ENCODE data around the gene FOXL3. TPM values are rescaled to one million over a fixed set of nuclear protein-coding genes. Genes with fewer than 3 reads are reported as not detected.

FOXL3 gene
- total and polyA plus RNA-seq, 2 donors (not counting 1 experiment from before 2014, with no cell fraction given) = not detected

DNA sequence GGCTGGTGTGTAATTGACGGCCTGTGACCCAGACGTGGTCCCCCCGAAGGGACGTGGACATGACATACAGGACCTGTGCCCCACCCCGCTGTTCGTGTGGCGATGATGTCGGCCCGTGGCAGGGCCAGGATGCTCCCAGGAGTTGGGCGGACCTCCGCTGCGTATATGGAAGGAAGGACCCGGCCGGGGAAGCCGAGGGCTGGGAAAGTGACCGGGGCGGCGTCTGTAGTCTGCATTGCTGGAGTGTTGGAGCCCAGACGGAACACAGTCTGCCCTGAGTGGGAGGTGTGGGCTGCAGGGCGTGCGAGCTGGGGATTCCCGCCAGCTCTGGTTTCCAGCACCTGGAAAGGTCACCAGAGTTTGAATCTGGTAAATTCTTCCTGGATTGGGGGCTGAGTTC lies 45.0 kb upstream of the FOXL3 start:
- H3K79me2 ChIP-seq (ENCODE audit: control insufficient read depth, insufficient read depth, low read length) = no peaks in the 10 kb centered on the region
- no peaks in the 10 kb centered on the region for H3K27me3 ChIP-seq (replicated peaks in 1 of 4; ENCODE audit: control extremely low read depth in 1 of 4, control insufficient read depth in 3 of 4, insufficient read depth in 4 of 4, low read length in 3 of 4)
- WGBS (ENCODE audit: insufficient coverage) = 93% methylated on average over 22 of the region's 22 CpGs
- ChIA-PET CTCF (no interaction called here), POLR2A (no interaction called here)
- H4K20me1 ChIP-seq (ENCODE audit: control insufficient read depth, insufficient read depth, low read length, poor library complexity, severe bottlenecking) = no peaks in the 10 kb centered on the region
- ATAC-seq (ENCODE audit: low read depth) (no peak), DNase-seq (no peak)
- H3K36me3 ChIP-seq (replicated peaks in 1 of 2; ENCODE audit: control extremely low read depth in 1 of 2, control insufficient read depth in 1 of 2, extremely low read depth in 1 of 2, insufficient read depth in 2 of 2, low read length in 1 of 2) = no peaks in the 10 kb centered on the region
- no peaks in the 10 kb centered on the region for H3K27me3 Mint-ChIP-seq
- no peak overlapping the region for H3K9ac ChIP-seq (ENCODE audit: low read length)
- no peak for TF ChIP-seq EZH2 (IDR thresholded peaks at IDR 0.05; ENCODE audit: borderline replicate concordance, insufficient read depth, low read depth, low read length, poor library complexity, severe bottlenecking)
- TF ChIP-seq, protein P1, sequence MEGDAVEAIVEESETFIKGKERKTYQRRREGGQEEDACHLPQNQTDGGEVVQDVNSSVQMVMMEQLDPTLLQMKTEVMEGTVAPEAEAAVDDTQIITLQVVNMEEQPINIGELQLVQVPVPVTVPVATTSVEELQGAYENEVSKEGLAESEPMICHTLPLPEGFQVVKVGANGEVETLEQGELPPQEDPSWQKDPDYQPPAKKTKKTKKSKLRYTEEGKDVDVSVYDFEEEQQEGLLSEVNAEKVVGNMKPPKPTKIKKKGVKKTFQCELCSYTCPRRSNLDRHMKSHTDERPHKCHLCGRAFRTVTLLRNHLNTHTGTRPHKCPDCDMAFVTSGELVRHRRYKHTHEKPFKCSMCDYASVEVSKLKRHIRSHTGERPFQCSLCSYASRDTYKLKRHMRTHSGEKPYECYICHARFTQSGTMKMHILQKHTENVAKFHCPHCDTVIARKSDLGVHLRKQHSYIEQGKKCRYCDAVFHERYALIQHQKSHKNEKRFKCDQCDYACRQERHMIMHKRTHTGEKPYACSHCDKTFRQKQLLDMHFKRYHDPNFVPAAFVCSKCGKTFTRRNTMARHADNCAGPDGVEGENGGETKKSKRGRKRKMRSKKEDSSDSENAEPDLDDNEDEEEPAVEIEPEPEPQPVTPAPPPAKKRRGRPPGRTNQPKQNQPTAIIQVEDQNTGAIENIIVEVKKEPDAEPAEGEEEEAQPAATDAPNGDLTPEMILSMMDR (IDR thresholded peaks at IDR 0.05) = no peak
- H3K9me3 Mint-ChIP-seq (ENCODE audit: insufficient read depth) = no peaks in the 10 kb centered on the region
- H3K9me3 ChIP-seq (ENCODE audit: control extremely low read depth in 1 of 3, control insufficient read depth in 2 of 3, insufficient read depth in 1 of 3, low read length in 2 of 3) = peaks cover 0 to 21% (median 0%) of the 10 kb centered on the region in 3 donors
- no peak overlapping the region for H3K4me2 ChIP-seq (replicated peaks; ENCODE audit: low read depth, low read length, poor library complexity, severe bottlenecking)
- no peak overlapping the region for H3K27ac Mint-ChIP-seq
- H3K4me3 ChIP-seq (ENCODE audit: control extremely low read depth in 1 of 5, extremely low read depth in 1 of 5, insufficient read depth in 1 of 5, low read depth in 2 of 5, low read length in 4 of 5) = no peak overlapping the region
- intact Hi-C loops (cut with micrococcal nuclease) = no loop called here
- no peak overlapping the region for H2AFZ ChIP-seq (ENCODE audit: insufficient read depth, low read depth, low read length, poor library complexity, severe bottlenecking)
- H3K4me3 Mint-ChIP-seq = no peak overlapping the region
- no peaks in the 10 kb centered on the region for H3K4me1 ChIP-seq (ENCODE audit: control insufficient read depth in 2 of 2, insufficient read depth in 2 of 2, low read length in 2 of 2)
- H3K27ac ChIP-seq (ENCODE audit: low read length in 2 of 2) = no peak overlapping the region
- H3K4me1 Mint-ChIP-seq = no peaks in the 10 kb centered on the region

DNA sequence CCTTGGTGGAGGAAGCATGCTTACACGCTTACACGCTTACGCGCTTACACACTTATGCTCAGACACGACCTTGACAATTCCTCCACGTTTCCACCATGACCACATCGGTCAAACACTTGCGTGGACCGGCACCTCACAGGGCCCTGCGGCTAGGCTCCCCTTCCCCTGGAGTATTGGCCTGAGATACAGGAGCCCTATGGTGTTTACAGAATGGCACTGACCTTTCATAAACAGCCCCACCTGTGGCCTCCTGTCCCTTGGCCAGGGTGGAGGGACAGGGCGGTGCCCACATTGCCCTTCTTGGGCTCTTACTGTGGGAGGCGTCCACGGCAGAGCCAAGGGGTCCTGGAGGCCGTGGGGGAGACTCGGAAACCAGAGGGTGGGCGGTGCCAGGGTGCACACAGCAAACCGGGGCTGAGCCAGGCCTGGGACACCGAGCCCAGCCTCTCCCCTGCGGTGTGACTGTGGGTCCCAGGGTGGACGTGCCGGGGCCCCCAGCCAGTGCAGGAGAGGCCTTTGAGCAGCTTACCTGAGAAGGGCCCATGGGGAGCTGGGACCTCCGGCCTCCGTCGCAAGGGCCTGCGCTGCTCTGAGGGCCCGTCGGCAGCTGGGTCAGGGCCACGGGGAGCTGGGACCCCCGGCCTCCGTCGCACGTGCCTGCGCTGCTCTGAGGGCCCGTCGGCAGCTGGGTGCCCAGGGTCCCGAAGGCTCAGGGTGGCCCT lies 44.2 kb upstream of the FOXL3 start:
- ATAC-seq (ENCODE audit: low read depth) (no peak), DNase-seq (no peak)
- Mint-ChIP-seq H3K27ac (no peak overlapping the region), H3K4me3 (no peak overlapping the region), H3K27me3 (no peaks in the 10 kb centered on the region), H3K9me3 (ENCODE audit: insufficient read depth) (no peaks in the 10 kb centered on the region), H3K4me1 (no peaks in the 10 kb centered on the region)
- no peak overlapping the region for H3K4me3 ChIP-seq (ENCODE audit: control extremely low read depth in 1 of 5, extremely low read depth in 1 of 5, insufficient read depth in 1 of 5, low read depth in 2 of 5, low read length in 4 of 5)
- ChIA-PET POLR2A (no interaction called here), CTCF (no interaction called here)
- intact Hi-C loops (cut with micrococcal nuclease) = no loop called here
- H3K4me2 ChIP-seq (replicated peaks; ENCODE audit: low read depth, low read length, poor library complexity, severe bottlenecking) = no peak overlapping the region
- H3K27ac ChIP-seq (ENCODE audit: low read length in 2 of 2) = no peak overlapping the region
- no peak overlapping the region for H2AFZ ChIP-seq (ENCODE audit: insufficient read depth, low read depth, low read length, poor library complexity, severe bottlenecking)
- H3K36me3 ChIP-seq (replicated peaks in 1 of 2; ENCODE audit: control extremely low read depth in 1 of 2, control insufficient read depth in 1 of 2, extremely low read depth in 1 of 2, insufficient read depth in 2 of 2, low read length in 1 of 2) = no peaks in the 10 kb centered on the region
- H3K4me1 ChIP-seq (ENCODE audit: control insufficient read depth in 2 of 2, insufficient read depth in 2 of 2, low read length in 2 of 2) = no peaks in the 10 kb centered on the region
- peaks cover 0 to 16% (median 0%) of the 10 kb centered on the region in 3 donors for H3K9me3 ChIP-seq (ENCODE audit: control extremely low read depth in 1 of 3, control insufficient read depth in 2 of 3, insufficient read depth in 1 of 3, low read length in 2 of 3)
- no peaks in the 10 kb centered on the region for H4K20me1 ChIP-seq (ENCODE audit: control insufficient read depth, insufficient read depth, low read length, poor library complexity, severe bottlenecking)
- H3K9ac ChIP-seq (ENCODE audit: low read length) = no peak overlapping the region
- WGBS (ENCODE audit: insufficient coverage) = 93% methylated on average over 35 of the region's 36 CpGs
- TF ChIP-seq, protein P1 (IDR thresholded peaks at IDR 0.05) = no peak
- no peak for TF ChIP-seq EZH2 (IDR thresholded peaks at IDR 0.05; ENCODE audit: borderline replicate concordance, insufficient read depth, low read depth, low read length, poor library complexity, severe bottlenecking)
- no peaks in the 10 kb centered on the region for H3K27me3 ChIP-seq (replicated peaks in 1 of 4; ENCODE audit: control extremely low read depth in 1 of 4, control insufficient read depth in 3 of 4, insufficient read depth in 4 of 4, low read length in 3 of 4)
- H3K79me2 ChIP-seq (ENCODE audit: control insufficient read depth, insufficient read depth, low read length) = no peaks in the 10 kb centered on the region
